Body of pancreas (tissue), 4 donors: ENCODE results near the gene NPHP1.
"Not testable (repeated sequence)": the region's sequence is repeated elsewhere in the genome, so short reads cannot be mapped to it uniquely, and the experiment has no call there.

Source experiments
- POLR2A ChIP-seq, 3 donors: fragments of 450-650 bp; IDR thresholded peaks; one replicate each; pipeline ENCODE4 v1.6.1; 2016; ENCODE audit warnings: antibody characterized with exemption in 3 of 3, mild to moderate bottlenecking in 2 of 3
- TF ChIP-seq, protein P1 (sequence below), 7 experiments: fragments of 450-650 bp in 4 of 7; fragments of 200-600 bp in 3 of 7; sonication (generic) in 3 of 7; IDR thresholded peaks; one replicate each; pipeline ENCODE4 v1.5.1; 2016 to 2019; ENCODE audit warnings: antibody characterized with exemption in 7 of 7

DNA sequence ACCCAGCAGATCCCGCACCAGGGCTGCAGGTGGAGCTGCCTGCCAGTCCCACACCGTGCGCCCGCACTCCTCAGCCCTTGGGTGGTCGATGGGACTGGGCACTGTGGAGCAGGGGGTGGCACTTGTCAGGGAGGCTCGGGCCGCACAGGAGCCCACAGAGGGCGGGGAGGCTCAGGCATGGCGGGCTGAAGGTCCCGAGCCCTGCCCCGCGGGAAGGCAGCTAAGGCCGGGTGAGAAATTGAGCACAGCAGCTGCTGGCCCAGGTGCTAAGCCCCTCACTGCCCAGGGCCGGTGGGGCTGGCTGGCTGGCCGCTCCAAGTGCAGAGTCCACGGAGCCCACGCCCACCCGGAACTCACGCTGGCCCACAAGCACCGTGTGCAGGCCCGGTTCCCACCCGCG, 14.6 kb downstream of the NPHP1 start:
- not testable (repeated sequence) for TF ChIP-seq POLR2A (IDR thresholded peaks at IDR 0.05)
- TF ChIP-seq, protein P1, sequence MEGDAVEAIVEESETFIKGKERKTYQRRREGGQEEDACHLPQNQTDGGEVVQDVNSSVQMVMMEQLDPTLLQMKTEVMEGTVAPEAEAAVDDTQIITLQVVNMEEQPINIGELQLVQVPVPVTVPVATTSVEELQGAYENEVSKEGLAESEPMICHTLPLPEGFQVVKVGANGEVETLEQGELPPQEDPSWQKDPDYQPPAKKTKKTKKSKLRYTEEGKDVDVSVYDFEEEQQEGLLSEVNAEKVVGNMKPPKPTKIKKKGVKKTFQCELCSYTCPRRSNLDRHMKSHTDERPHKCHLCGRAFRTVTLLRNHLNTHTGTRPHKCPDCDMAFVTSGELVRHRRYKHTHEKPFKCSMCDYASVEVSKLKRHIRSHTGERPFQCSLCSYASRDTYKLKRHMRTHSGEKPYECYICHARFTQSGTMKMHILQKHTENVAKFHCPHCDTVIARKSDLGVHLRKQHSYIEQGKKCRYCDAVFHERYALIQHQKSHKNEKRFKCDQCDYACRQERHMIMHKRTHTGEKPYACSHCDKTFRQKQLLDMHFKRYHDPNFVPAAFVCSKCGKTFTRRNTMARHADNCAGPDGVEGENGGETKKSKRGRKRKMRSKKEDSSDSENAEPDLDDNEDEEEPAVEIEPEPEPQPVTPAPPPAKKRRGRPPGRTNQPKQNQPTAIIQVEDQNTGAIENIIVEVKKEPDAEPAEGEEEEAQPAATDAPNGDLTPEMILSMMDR (IDR thresholded peaks at IDR 0.05), result not testable (repeated sequence)
